Stimulated activated CD4-positive, alpha-beta T cell treated with anti-CD3 and anti-CD28 coated beads, Interleukin-1b, Interleukin-23, amount 100 ng/mL, for 1 hour (primary cell): ENCODE data around the gene C1QTNF8.

Experiments used
- DNase-seq, 2 donors: peaks; one replicate each; pipeline ENCODE4 v3.0.0-alpha.2; 2020; ENCODE audit warnings: low read depth in 2 of 2

The C1QTNF8 gene, protein sequence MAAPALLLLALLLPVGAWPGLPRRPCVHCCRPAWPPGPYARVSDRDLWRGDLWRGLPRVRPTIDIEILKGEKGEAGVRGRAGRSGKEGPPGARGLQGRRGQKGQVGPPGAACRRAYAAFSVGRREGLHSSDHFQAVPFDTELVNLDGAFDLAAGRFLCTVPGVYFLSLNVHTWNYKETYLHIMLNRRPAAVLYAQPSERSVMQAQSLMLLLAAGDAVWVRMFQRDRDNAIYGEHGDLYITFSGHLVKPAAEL

DNA sequence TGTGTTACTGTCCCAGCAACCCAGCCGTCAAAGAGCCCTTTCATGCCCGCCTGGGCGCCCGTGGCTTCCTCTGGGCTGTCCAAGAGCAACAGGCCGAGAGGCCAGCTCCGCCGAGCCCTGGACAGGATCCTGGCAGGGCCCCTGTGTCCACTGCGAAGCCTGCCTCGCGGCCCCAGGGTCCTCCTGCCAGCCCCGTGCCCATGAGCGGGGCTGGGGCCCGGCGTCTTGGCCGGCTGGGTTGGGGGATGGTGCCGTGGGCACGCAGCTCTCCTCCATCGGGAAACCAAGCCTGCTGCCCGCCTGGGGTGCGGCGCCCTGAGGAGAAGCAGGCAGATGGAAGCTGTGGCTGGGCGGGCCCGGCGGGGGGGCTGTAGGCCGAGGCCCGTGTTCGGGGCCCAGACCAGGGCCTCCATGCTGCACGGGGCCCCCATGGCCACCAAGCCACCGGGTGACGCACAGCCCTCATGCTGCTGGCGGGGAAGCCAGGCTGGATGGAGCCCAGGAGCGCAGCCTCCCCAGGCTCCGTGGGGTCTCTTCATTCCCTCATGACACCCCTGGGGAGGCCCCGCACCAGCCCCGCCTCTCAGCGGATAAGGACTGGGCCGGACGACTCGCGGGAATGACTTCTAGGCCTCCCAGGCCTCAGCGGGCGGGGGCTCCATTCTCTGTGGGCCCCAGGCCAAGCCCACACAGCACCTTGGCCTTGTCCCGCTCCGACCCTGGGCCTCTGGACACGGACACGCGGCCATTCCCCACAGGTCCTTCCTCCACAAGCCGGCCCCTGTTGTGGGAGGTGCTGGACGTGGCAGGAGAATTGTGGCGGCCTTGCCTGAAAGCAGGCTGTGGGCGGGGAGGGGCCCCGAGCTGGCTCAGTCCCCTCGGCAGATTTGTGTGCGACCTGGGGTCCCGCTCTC lies at the start of gene C1QTNF8:
TSS of gene C1QTNF8 (minus strand) at position 76 of the 914 bp plus-strand sequence. CDS start 1,322 bp downstream, outside the sequence.
- DNase-seq = no peak

- no peak for DNase-seq
These were observed 49.5 kb upstream of the C1QTNF8 start for GRCh38 chr16:1145383-1146100.

DNA sequence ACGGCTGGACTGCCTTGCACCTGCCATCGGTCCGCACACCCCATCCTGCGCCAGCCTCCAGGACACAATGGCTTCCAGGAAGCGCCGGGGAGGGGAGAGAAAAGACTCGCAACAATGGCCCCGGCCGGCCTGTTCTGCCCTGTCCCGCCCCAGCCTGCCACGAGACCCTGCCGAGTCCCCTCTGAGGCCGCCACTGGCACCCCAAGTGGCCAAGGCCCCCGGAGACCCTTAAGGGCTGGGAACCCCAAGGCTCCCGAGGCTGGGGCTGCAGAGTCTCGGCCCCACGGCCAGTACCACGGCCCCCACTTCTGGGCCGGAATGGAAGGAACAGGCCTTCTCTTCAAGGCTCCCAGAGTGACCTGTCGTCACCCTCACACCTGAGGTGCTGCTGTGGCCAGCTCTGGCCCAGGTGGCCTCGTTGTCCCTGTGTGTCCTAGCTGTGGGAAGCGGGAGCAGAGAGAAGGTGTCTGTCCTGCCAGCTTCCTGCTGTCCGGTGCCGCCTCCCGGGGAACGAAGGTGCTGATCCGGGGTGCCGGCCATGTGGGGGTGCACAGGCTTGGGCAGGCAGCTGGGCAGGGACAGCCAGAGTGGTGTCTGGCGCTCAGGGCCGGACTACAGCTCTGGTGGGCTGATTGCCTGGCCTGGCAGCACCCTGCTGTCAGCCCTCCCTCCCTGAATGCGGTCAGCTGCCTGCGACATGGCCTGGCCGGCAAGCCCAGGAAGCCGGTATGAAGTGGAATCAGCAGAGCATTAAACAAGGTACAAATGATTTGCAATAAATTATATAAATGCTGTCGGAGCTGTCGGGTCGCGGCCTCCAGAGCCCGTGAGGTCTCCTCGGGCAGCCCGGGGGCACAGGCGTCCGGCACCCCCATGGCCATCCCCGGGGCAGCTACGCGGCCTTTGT lies 48.7 kb upstream of the C1QTNF8 start:
- DNase-seq = no peak

DNA sequence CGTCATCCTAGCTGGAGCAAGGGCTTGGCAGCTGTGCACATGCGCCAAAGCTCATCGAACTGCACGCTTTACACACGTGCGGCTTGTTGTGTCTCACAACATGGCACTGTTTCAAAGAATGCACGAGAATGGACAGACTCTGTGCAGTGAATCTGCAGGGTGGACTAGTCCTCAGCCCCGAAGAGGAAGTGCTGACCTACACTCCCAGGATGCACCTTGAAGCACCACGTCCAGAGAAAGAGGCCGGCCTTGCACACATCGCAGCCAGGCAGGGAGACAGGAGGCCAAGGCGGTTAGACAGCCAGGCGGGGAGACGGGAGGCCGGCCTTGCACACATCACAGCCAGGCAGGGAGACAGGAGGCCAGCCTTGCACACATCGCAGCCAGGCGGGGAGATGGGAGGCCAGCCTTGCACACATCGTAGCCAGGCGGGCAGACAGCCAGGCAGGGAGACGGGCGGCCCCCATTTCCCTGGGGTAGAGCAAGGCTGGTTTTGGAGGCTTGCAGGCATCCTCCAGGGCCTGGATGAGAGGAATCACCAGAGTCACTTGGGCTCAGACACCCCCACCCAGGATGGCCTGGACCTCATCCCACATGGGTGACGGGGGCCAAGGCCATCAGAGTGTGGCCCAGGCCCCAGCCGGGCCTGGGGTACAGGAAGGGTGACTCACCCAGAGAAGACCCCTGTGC lies 47.9 kb upstream of the C1QTNF8 start:
- DNase-seq = no peak

DNA sequence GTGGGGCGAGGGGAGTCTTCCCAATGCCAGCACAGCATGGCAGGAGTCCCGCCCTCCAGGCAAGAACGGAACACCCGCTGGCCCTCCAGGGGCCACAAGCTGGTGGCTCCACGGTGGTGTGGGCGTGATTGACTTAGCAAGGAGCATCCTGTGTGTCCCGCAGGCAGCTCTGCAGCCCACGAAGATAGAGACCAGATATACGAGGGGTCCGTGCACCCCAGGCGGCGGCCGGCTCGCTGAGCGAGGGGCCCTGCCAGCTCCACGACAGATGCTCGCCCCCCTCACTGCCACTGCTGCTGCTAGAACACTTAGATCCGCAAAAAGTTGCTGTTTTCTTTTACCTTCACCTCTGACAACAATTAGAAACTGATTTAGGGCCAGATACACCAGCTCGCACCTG lies 46.9 kb upstream of the C1QTNF8 start:
- no peak for DNase-seq

DNA sequence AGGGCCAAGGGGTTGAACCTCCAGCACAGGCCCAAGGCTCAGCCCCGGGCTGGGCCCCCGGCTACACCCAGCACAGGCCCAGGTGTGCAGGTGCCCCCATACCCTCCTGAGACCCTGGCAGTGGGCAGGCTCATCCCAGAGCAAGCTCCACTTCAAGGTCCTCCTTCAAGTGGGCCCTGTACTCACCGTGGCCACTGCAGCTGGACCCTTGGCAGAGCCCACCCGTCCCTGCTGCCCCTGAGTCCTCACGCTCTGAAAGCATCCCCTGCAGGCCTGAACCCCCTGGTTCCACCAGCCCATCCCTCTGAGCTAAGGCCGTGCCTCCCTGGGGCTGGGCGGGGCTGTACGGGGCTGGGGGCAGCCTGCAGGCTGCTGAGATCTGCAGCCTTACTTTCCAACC lies 45.7 kb upstream of the C1QTNF8 start:
- no peak for DNase-seq

- no peak for DNase-seq
These were observed 45.1 kb upstream of the C1QTNF8 start for GRCh38 chr16:1141191-1141590.

DNA sequence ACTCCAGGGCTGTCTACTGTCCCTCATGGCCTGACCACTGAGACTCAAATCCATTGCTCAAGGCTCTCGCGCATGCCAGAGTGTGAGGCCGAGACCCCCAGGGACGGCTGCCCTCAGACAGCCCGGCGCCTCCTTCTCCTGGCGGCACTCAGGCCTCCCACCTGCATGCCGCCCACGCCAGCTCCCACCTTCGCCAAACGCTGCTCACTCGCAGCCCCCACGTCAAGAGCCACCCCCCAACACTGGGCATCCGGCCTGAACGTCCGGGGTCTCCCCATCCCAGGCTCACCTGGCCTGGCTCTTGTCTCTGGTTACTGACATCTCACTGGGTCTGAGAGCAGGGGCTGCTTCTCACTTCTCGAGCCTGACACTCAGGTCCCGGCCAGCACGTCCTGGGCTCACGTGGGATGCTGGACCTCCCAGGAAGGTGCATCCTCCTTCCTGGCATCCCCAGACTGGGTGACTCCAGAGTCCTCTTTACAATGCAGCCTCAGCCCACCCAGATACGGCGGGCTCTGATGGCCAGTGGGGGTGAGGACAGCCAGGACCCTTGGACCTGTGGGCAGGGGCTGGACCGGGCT lies 44.6 kb upstream of the C1QTNF8 start:
- no peak for DNase-seq

- DNase-seq = no peak
These were observed 41.6 kb upstream of the C1QTNF8 start for GRCh38 chr16:1137604-1138003.

- DNase-seq = no peak
These were observed 39.4 kb upstream of the C1QTNF8 start for GRCh38 chr16:1135459-1135825.

- no peak for DNase-seq
These were observed 38.9 kb upstream of the C1QTNF8 start for GRCh38 chr16:1134776-1135458.

- DNase-seq = no peak
These were observed 37.9 kb upstream of the C1QTNF8 start for GRCh38 chr16:1133810-1134520.

- no peak for DNase-seq
These were observed 37.2 kb upstream of the C1QTNF8 start for GRCh38 chr16:1133271-1133670.

- DNase-seq = no peak
These were observed 36.4 kb upstream of the C1QTNF8 start for GRCh38 chr16:1132431-1132830.

DNA sequence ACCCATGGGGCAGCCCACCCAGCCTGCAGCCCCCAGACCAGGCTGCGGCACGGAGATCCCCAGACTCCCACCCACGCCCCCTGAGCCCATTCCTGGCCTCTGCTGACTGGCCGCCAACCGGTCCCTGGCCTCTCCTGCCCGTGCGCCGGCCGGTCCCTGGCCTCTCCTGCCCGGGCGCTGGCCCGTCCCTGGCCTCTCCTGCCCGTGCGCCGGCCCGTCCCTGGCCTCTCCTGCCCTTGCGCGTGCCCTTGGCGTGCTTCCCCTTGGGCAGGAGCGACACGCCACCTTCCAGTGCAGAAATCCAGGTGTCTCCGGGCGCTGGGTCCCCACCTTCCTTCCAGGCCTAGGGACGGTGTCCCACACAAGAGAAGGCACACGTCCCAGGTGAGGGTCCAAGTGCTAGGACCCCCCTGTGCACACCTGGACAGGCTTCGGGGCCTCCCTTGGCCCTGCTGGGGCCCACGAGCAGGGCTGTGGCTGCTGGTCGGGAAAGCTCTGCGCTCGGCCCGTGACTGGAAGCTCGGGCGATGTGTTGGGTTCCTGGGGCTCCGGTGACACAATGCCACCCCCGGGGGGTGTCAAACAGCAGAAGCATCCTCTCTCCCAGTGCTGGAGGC lies 35.4 kb upstream of the C1QTNF8 start:
- no peak for DNase-seq

GRCh38 chr16:1130382-1130781 lies 34.3 kb upstream of the C1QTNF8 start:
- DNase-seq = no peak

DNA sequence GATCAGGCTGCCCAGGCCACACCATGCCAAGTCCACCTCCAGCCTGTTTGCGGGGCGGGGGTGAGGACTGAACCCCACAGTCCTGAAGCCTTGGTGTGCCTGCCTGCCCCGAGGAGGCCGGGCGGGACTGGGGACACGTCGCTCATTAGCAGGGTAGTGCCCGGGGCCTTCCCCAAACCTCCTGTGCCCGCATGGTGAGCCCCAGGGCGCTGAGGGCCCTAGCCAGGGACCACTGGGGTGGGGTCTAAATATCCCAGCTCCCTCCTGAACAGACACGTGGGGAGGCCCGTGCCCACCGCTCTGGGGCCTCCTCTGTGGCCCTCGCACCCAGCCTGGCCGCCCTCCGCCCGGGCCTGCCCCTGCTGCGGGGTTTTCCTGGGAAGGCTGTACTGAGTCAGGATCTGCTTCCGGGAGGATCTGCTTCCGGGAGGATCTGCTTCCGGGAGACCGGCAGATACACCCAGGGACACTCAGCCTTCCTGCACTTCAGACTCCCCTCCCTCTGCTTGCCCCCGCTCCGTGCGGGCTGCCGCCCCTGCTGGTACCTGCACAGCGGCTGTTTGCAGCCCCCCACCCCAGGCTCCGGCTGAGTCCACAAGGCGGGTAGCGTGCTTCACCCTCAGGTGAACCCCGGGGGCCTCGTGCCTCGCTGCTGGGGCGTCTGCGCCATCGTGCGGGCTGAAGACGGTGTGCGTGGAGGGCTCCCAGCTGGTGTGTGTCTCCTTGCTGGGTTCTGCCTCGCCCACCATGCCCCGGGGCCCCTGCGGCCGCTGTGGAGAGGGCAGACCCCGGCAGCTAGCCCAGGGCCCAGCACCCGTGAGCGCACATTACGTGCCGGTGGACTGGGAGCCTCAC lies 33.3 kb upstream of the C1QTNF8 start:
- DNase-seq = no peak
